ENCODE data around the gene ATP8B1. TPM values are rescaled to one million over a fixed set of nuclear protein-coding genes. Genes with fewer than 3 reads are reported as not detected.
A peak's percentile ranks its signal among the peaks of the same experiment; 100 is the strongest.

Gene ATP8B1
- total RNA-seq, 1 donor from 2014 or later, result 13.1 TPM

GRCh38 chr18:57747809-57748680 is 55.1 kb downstream of the ATP8B1 start:
- no peak overlapping the region for H3K4me3 ChIP-seq (ENCODE audit: low read depth, low read length)
- H3K27me3 ChIP-seq (ENCODE audit: control insufficient read depth, insufficient read depth, low read length), result no peaks in the 10 kb centered on the region
- DNase-seq (ENCODE audit: low read depth), result no peak
- no peaks in the 10 kb centered on the region for H3K36me3 ChIP-seq (ENCODE audit: control insufficient read depth, insufficient read depth, low read length)
- TF ChIP-seq CTCF (IDR thresholded peaks at IDR 0.05; ENCODE audit: insufficient read depth, low read length, poor library complexity, severe bottlenecking), result no peak

- H3K4me3 ChIP-seq (ENCODE audit: low read depth, low read length), result no peak overlapping the region
- DNase-seq (ENCODE audit: low read depth), result no peak
- TF ChIP-seq CTCF (IDR thresholded peaks at IDR 0.05; ENCODE audit: insufficient read depth, low read length, poor library complexity, severe bottlenecking), result no peak
Measured at GRCh38 chr18:57744211-57744694, 58.9 kb downstream of the ATP8B1 start.

GRCh38 chr18:57743008-57743407 is 60.1 kb downstream of the ATP8B1 start:
- DNase-seq (ENCODE audit: low read depth), result peak; percentile 72
- H3K27me3 ChIP-seq (ENCODE audit: control insufficient read depth, insufficient read depth, low read length), result no peaks in the 10 kb centered on the region
- no peaks in the 10 kb centered on the region for H3K36me3 ChIP-seq (ENCODE audit: control insufficient read depth, insufficient read depth, low read length)
- H3K4me3 ChIP-seq (ENCODE audit: low read depth, low read length), result no peak overlapping the region
- TF ChIP-seq CTCF (IDR thresholded peaks at IDR 0.05; ENCODE audit: insufficient read depth, low read length, poor library complexity, severe bottlenecking), result no peak

More at GRCh38 chr18:57744211-57744694, 58.9 kb downstream of the ATP8B1 start:
- no peaks in the 10 kb centered on the region for H3K36me3 ChIP-seq (ENCODE audit: control insufficient read depth, insufficient read depth, low read length)
- no peaks in the 10 kb centered on the region for H3K27me3 ChIP-seq (ENCODE audit: control insufficient read depth, insufficient read depth, low read length)

- no peak for DNase-seq (ENCODE audit: low read depth)
- TF ChIP-seq CTCF (IDR thresholded peaks at IDR 0.05; ENCODE audit: insufficient read depth, low read length, poor library complexity, severe bottlenecking), result no peak
- H3K36me3 ChIP-seq (ENCODE audit: control insufficient read depth, insufficient read depth, low read length), result no peaks in the 10 kb centered on the region
Measured at GRCh38 chr18:57741273-57741672, 61.8 kb downstream of the ATP8B1 start.

GRCh38 chr18:57738078-57738477 is 65.0 kb downstream of the ATP8B1 start:
- no peak for DNase-seq (ENCODE audit: low read depth)
- Histone ChIP-seq H3K36me3 (ENCODE audit: control insufficient read depth, insufficient read depth, low read length) (no peaks in the 10 kb centered on the region), H3K4me3 (ENCODE audit: low read depth, low read length) (no peak overlapping the region), H3K27me3 (ENCODE audit: control insufficient read depth, insufficient read depth, low read length) (no peaks in the 10 kb centered on the region)
- TF ChIP-seq CTCF (IDR thresholded peaks at IDR 0.05; ENCODE audit: insufficient read depth, low read length, poor library complexity, severe bottlenecking), result no peak

More at GRCh38 chr18:57741273-57741672, 61.8 kb downstream of the ATP8B1 start:
- Histone ChIP-seq H3K4me3 (ENCODE audit: low read depth, low read length) (no peak overlapping the region), H3K27me3 (ENCODE audit: control insufficient read depth, insufficient read depth, low read length) (no peaks in the 10 kb centered on the region)

Measured in kidney epithelial cell (primary cell).